Measurements from ENCODE around the gene DGCR2.

The DGCR2 gene

GRCh38 chr22:19128009-19128401, 5.8 kb upstream of the DGCR2 start:
- no peak for DNase-seq (ENCODE audit: low read depth in 3 of 3, low spot score in 1 of 3)

- no peak for DNase-seq (ENCODE audit: low read depth in 3 of 3, low spot score in 1 of 3)
These were observed 5.3 kb upstream of the DGCR2 start for GRCh38 chr22:19127329-19128008.

- DNase-seq (ENCODE audit: low read depth in 3 of 3, low spot score in 1 of 3): no peak
These were observed 4.4 kb upstream of the DGCR2 start for GRCh38 chr22:19126309-19127273.

GRCh38 chr22:19125474-19126308, 3.5 kb upstream of the DGCR2 start:
- DNase-seq (ENCODE audit: low read depth in 3 of 3, low spot score in 1 of 3): no peak

GRCh38 chr22:19125011-19125410, 2.8 kb upstream of the DGCR2 start:
- DNase-seq (ENCODE audit: low read depth in 3 of 3, low spot score in 1 of 3): no peak

- DNase-seq (ENCODE audit: low read depth in 3 of 3, low spot score in 1 of 3): no peak
These were observed 2.2 kb upstream of the DGCR2 start for GRCh38 chr22:19124377-19124776.

GRCh38 chr22:19123936-19124335, 1.7 kb upstream of the DGCR2 start:
- DNase-seq (ENCODE audit: low read depth in 3 of 3, low spot score in 1 of 3): no peak

GRCh38 chr22:19122752-19123492, 710 bp upstream of the DGCR2 start:
- DNase-seq (ENCODE audit: low read depth in 3 of 3, low spot score in 1 of 3): no peak

GRCh38 chr22:19121631-19122142, 525 bp downstream of the DGCR2 start:
- no peak for DNase-seq (ENCODE audit: low read depth in 3 of 3, low spot score in 1 of 3)

GRCh38 chr22:19120829-19121630, 1.2 kb downstream of the DGCR2 start:
- DNase-seq (ENCODE audit: low read depth in 3 of 3, low spot score in 1 of 3): peak in 1 of 3 donors; percentile 14

- no peak for DNase-seq (ENCODE audit: low read depth in 3 of 3, low spot score in 1 of 3)
These were observed 2.3 kb downstream of the DGCR2 start for GRCh38 chr22:19119949-19120348.

GRCh38 chr22:19118329-19118880, 3.8 kb downstream of the DGCR2 start:
- DNase-seq (ENCODE audit: low read depth in 3 of 3, low spot score in 1 of 3): no peak

- no peak for DNase-seq (ENCODE audit: low read depth in 3 of 3, low spot score in 1 of 3)
These were observed 5.1 kb downstream of the DGCR2 start for GRCh38 chr22:19117111-19117512.

- no peak for DNase-seq (ENCODE audit: low read depth in 3 of 3, low spot score in 1 of 3)
These were observed 6.6 kb downstream of the DGCR2 start for GRCh38 chr22:19115628-19116027.

GRCh38 chr22:19114984-19115552, 7.1 kb downstream of the DGCR2 start:
- no peak for DNase-seq (ENCODE audit: low read depth in 3 of 3, low spot score in 1 of 3)

GRCh38 chr22:19113429-19113828, 8.8 kb downstream of the DGCR2 start:
- no peak for DNase-seq (ENCODE audit: low read depth in 3 of 3, low spot score in 1 of 3)

- no peak for DNase-seq (ENCODE audit: low read depth in 3 of 3, low spot score in 1 of 3)
These were observed 10.6 kb downstream of the DGCR2 start for GRCh38 chr22:19111584-19111983.

GRCh38 chr22:19111140-19111539, 11.1 kb downstream of the DGCR2 start:
- DNase-seq (ENCODE audit: low read depth in 3 of 3, low spot score in 1 of 3): no peak

GRCh38 chr22:19110646-19111045, 11.6 kb downstream of the DGCR2 start:
- DNase-seq (ENCODE audit: low read depth in 3 of 3, low spot score in 1 of 3): no peak

Measured in stimulated activated CD4-positive, alpha-beta T cell treated with anti-CD3 and anti-CD28 coated beads, TNF-alpha, amount 100 ng/mL, for 1 hour (primary cell).